ENCODE results near the gene STK39.

The STK39 gene

DNA sequence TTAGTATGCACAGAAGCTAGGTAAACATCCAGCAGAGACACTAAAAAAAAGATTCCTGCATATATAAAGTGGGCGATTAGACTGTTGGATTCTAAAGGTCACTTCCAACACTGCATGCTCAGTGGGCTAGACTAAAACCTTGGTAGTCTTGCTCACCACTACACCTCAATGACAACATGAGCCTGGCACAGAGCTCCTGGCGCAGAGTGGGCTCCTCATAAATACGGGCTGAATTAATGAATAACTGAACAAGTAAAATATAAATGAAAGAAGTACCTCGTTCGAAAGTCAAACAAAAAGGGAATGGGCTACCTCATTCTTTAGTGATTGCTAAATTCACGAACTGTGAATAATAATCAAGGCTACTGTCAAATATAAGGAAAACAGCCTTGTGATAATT lies 185.3 kb downstream of the STK39 start:
- Histone ChIP-seq H4K8ac (ENCODE audit: low read depth, low read length) (no peak overlapping the region), H2BK5ac (ENCODE audit: low read depth, low read length, poor library complexity) (no peak overlapping the region), H3K9ac (ENCODE audit: low read length) (no peak overlapping the region), H2AFZ (ENCODE audit: insufficient read depth, low read length, poor library complexity) (no peak overlapping the region), H3K4me1 (ENCODE audit: control insufficient read depth in 1 of 2, insufficient read depth in 2 of 2, low read length in 2 of 2) (no peaks in the 10 kb centered on the region), H3K9me3 (ENCODE audit: insufficient read depth, low read depth, low read length) (no peaks in the 10 kb centered on the region), H2AK5ac (ENCODE audit: low read length) (no peak overlapping the region), H3K79me2 (ENCODE audit: control insufficient read depth, insufficient read depth, low read length, poor library complexity) (no peaks in the 10 kb centered on the region), H3K79me1 (ENCODE audit: low read length) (no peaks in the 10 kb centered on the region), H4K91ac (ENCODE audit: low read depth, low read length) (no peak overlapping the region), H4K12ac (ENCODE audit: low read depth, low read length) (no peak overlapping the region), H3K27me3 (ENCODE audit: insufficient read depth, low read length) (no peaks in the 10 kb centered on the region), H3K23ac (ENCODE audit: low read length) (no peak overlapping the region), H3K4me3 (ENCODE audit: low read depth, low read length) (no peak overlapping the region), H3K4ac (ENCODE audit: low read depth, low read length) (no peak overlapping the region), H3K14ac (ENCODE audit: low read length) (no peak overlapping the region), H2BK120ac (ENCODE audit: insufficient read depth, low read length, poor library complexity) (no peak overlapping the region), H3K27ac (ENCODE audit: low read depth, low read length) (no peak overlapping the region), H3K4me2 (ENCODE audit: low read length) (no peak overlapping the region), H3K36me3 (ENCODE audit: control insufficient read depth in 1 of 2, insufficient read depth in 2 of 2, low read length in 2 of 2) (no peaks in the 10 kb centered on the region), H3K18ac (ENCODE audit: low read length) (no peak overlapping the region), H2BK12ac (ENCODE audit: low read length) (no peak overlapping the region)
- DNase-seq = no peak
- WGBS (ENCODE audit: extremely low coverage, insufficient coverage, insufficient read length) = no CpG with 5 or more reads among the region's 6 CpGs

- Histone ChIP-seq H3K18ac (ENCODE audit: low read length) (no peak overlapping the region), H3K9ac (ENCODE audit: low read length) (no peak overlapping the region), H2AFZ (ENCODE audit: insufficient read depth, low read length, poor library complexity) (no peak overlapping the region), H3K4me2 (ENCODE audit: low read length) (no peak overlapping the region), H3K4me3 (ENCODE audit: low read depth, low read length) (no peak overlapping the region), H3K9me3 (ENCODE audit: insufficient read depth, low read depth, low read length) (no peaks in the 10 kb centered on the region), H3K4ac (ENCODE audit: low read depth, low read length) (no peak overlapping the region), H3K36me3 (ENCODE audit: control insufficient read depth in 1 of 2, insufficient read depth in 2 of 2, low read length in 2 of 2) (no peaks in the 10 kb centered on the region), H2BK12ac (ENCODE audit: low read length) (no peak overlapping the region), H3K79me2 (ENCODE audit: control insufficient read depth, insufficient read depth, low read length, poor library complexity) (no peaks in the 10 kb centered on the region), H3K4me1 (ENCODE audit: control insufficient read depth in 1 of 2, insufficient read depth in 2 of 2, low read length in 2 of 2) (no peaks in the 10 kb centered on the region), H4K12ac (ENCODE audit: low read depth, low read length) (no peak overlapping the region), H2AK5ac (ENCODE audit: low read length) (no peak overlapping the region), H3K27ac (ENCODE audit: low read depth, low read length) (no peak overlapping the region), H3K23ac (ENCODE audit: low read length) (no peak overlapping the region), H2BK120ac (ENCODE audit: insufficient read depth, low read length, poor library complexity) (no peak overlapping the region), H2BK5ac (ENCODE audit: low read depth, low read length, poor library complexity) (no peak overlapping the region), H3K79me1 (ENCODE audit: low read length) (no peaks in the 10 kb centered on the region), H4K91ac (ENCODE audit: low read depth, low read length) (no peak overlapping the region), H3K14ac (ENCODE audit: low read length) (no peak overlapping the region), H3K27me3 (ENCODE audit: insufficient read depth, low read length) (no peaks in the 10 kb centered on the region), H4K8ac (ENCODE audit: low read depth, low read length) (no peak overlapping the region)
- WGBS (ENCODE audit: extremely low coverage, insufficient coverage, insufficient read length) = no CpG with 5 or more reads among the region's 3 CpGs
- DNase-seq = no peak
These were observed 186.2 kb downstream of the STK39 start for GRCh38 chr2:168060986-168061750.

GRCh38 chr2:168059758-168060157 lies 187.6 kb downstream of the STK39 start:
- Histone ChIP-seq H2BK5ac (ENCODE audit: low read depth, low read length, poor library complexity) (no peak overlapping the region), H3K4ac (ENCODE audit: low read depth, low read length) (no peak overlapping the region), H3K14ac (ENCODE audit: low read length) (no peak overlapping the region), H3K36me3 (ENCODE audit: control insufficient read depth in 1 of 2, insufficient read depth in 2 of 2, low read length in 2 of 2) (no peaks in the 10 kb centered on the region), H3K27me3 (ENCODE audit: insufficient read depth, low read length) (no peaks in the 10 kb centered on the region), H2BK12ac (ENCODE audit: low read length) (no peak overlapping the region), H3K9ac (ENCODE audit: low read length) (no peak overlapping the region), H3K79me2 (ENCODE audit: control insufficient read depth, insufficient read depth, low read length, poor library complexity) (no peaks in the 10 kb centered on the region), H3K9me3 (ENCODE audit: insufficient read depth, low read depth, low read length) (no peaks in the 10 kb centered on the region), H3K23ac (ENCODE audit: low read length) (no peak overlapping the region), H3K79me1 (ENCODE audit: low read length) (no peaks in the 10 kb centered on the region), H3K4me3 (ENCODE audit: low read depth, low read length) (no peak overlapping the region), H3K4me1 (ENCODE audit: control insufficient read depth in 1 of 2, insufficient read depth in 2 of 2, low read length in 2 of 2) (no peaks in the 10 kb centered on the region), H4K12ac (ENCODE audit: low read depth, low read length) (no peak overlapping the region), H3K27ac (ENCODE audit: low read depth, low read length) (no peak overlapping the region), H2BK120ac (ENCODE audit: insufficient read depth, low read length, poor library complexity) (no peak overlapping the region), H2AK5ac (ENCODE audit: low read length) (no peak overlapping the region), H3K4me2 (ENCODE audit: low read length) (no peak overlapping the region), H4K91ac (ENCODE audit: low read depth, low read length) (no peak overlapping the region), H2AFZ (ENCODE audit: insufficient read depth, low read length, poor library complexity) (no peak overlapping the region), H3K18ac (ENCODE audit: low read length) (no peak overlapping the region), H4K8ac (ENCODE audit: low read depth, low read length) (no peak overlapping the region)
- no peak for DNase-seq
- no CpG with 5 or more reads among the region's 2 CpGs for WGBS (ENCODE audit: extremely low coverage, insufficient coverage, insufficient read length)

DNA sequence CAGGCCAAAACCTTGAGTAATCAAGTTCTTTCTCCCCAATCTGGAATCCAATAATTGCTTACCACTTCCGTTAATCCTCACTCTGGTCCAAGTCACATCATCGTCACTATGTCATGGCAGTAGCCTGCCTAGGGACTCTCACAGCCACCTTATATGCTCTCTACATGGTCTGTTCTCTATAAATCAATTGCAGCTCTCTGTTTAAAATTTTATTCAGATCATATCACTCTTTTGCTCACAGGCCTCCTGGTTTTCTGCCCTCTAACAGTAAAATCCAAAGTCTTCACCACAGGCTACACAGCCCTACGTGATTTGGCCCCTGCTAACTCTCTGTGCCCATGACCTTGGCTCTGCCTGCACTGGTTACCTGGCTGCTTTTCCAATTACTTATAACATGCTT lies 188.7 kb downstream of the STK39 start:
- H3K79me2 ChIP-seq (ENCODE audit: control insufficient read depth, insufficient read depth, low read length, poor library complexity) = no peaks in the 10 kb centered on the region
- H3K4me2 ChIP-seq (ENCODE audit: low read length) = no peak overlapping the region
- H3K9ac ChIP-seq (ENCODE audit: low read length) = no peak overlapping the region
- no peaks in the 10 kb centered on the region for H3K36me3 ChIP-seq (ENCODE audit: control insufficient read depth in 1 of 2, insufficient read depth in 2 of 2, low read length in 2 of 2)
- no peak overlapping the region for H3K27ac ChIP-seq (ENCODE audit: low read depth, low read length)
- no peak overlapping the region for H4K12ac ChIP-seq (ENCODE audit: low read depth, low read length)
- H3K79me1 ChIP-seq (ENCODE audit: low read length) = no peaks in the 10 kb centered on the region
- H2BK5ac ChIP-seq (ENCODE audit: low read depth, low read length, poor library complexity) = no peak overlapping the region
- H3K14ac ChIP-seq (ENCODE audit: low read length) = no peak overlapping the region
- no peak overlapping the region for H3K18ac ChIP-seq (ENCODE audit: low read length)
- H2AK5ac ChIP-seq (ENCODE audit: low read length) = no peak overlapping the region
- no peaks in the 10 kb centered on the region for H3K4me1 ChIP-seq (ENCODE audit: control insufficient read depth in 1 of 2, insufficient read depth in 2 of 2, low read length in 2 of 2)
- H3K4ac ChIP-seq (ENCODE audit: low read depth, low read length) = no peak overlapping the region
- no peak overlapping the region for H4K8ac ChIP-seq (ENCODE audit: low read depth, low read length)
- no peak overlapping the region for H3K4me3 ChIP-seq (ENCODE audit: low read depth, low read length)
- no peaks in the 10 kb centered on the region for H3K9me3 ChIP-seq (ENCODE audit: insufficient read depth, low read depth, low read length)
- DNase-seq = no peak
- no CpG with 5 or more reads among the region's 3 CpGs for WGBS (ENCODE audit: extremely low coverage, insufficient coverage, insufficient read length)
- H3K27me3 ChIP-seq (ENCODE audit: insufficient read depth, low read length) = no peaks in the 10 kb centered on the region
- H3K23ac ChIP-seq (ENCODE audit: low read length) = no peak overlapping the region
- no peak overlapping the region for H2BK120ac ChIP-seq (ENCODE audit: insufficient read depth, low read length, poor library complexity)
- H4K91ac ChIP-seq (ENCODE audit: low read depth, low read length) = no peak overlapping the region
- no peak overlapping the region for H2AFZ ChIP-seq (ENCODE audit: insufficient read depth, low read length, poor library complexity)
- H2BK12ac ChIP-seq (ENCODE audit: low read length) = no peak overlapping the region

All from trophoblast cell (in vitro differentiated cells and primary cell).